K562 (cell line): Measurements from ENCODE around the gene CFAP70. TPM values are rescaled to one million over a fixed set of nuclear protein-coding genes. Genes with fewer than 3 reads are reported as not detected.

Source experiments
- CBX8 ChIP-seq: fragments of 200-600 bp; sonication (generic); IDR thresholded peaks from 2 replicates; pipeline ENCODE4 v1.6.1; 2012; ENCODE audit warnings: borderline replicate concordance, mixed run types, low read depth, mild to moderate bottlenecking, moderate library complexity, mixed read lengths, low read length, control low read depth, inconsistent platforms; ENCODE audit not compliant: poor library complexity, severe bottlenecking; ENCODE audit errors: extremely low read depth
- GABPA ChIP-seq: fragments of 200-800 bp; sonication (Bioruptor generic); conservative IDR thresholded peaks from 2 replicates; pipeline ENCODE4 v1.6.1; 2016; ENCODE audit warnings: low read depth, missing genetic modification characterization, missing compliant biosample characterization
- HMBOX1 ChIP-seq: sonication (generic); IDR thresholded peaks from 2 replicates; pipeline ENCODE4 v1.6.1; 2016
- KLF6 ChIP-seq: fragments of 250-450 bp; sonication (Bioruptor Pico); IDR thresholded peaks from 2 replicates; pipeline ENCODE4 v1.4.0; 2020; ENCODE audit warnings: mild to moderate bottlenecking, moderate library complexity, borderline replicate concordance
- MLLT1 ChIP-seq, 2 experiments: fragments of 450-650 bp; IDR thresholded peaks; 2 replicates each; pipeline ENCODE4 v1.6.1; 2016
- MTA3 ChIP-seq: fragments of 450-650 bp; formaldehyde crosslinking; IDR thresholded peaks from 2 replicates; pipeline ENCODE4 v1.6.1; 2017; ENCODE audit warnings: mild to moderate bottlenecking, borderline replicate concordance
- MXI1 ChIP-seq: IDR thresholded peaks from 2 replicates; pipeline ENCODE4 v1.6.1; 2011; ENCODE audit warnings: low read depth, mild to moderate bottlenecking, improper control_type of control experiment, low read length
- SRSF7 ChIP-seq: fragments of 200-400 bp; formaldehyde crosslinking; optimal IDR thresholded peaks from 2 replicates; pipeline ENCODE3; 2017; ENCODE audit warnings: mild to moderate bottlenecking, low read depth, low read length
- STAT5A ChIP-seq: IDR thresholded peaks from 2 replicates; pipeline ENCODE4 v1.6.1; 2012; ENCODE audit warnings: low read length, inconsistent platforms, borderline replicate concordance
- TGIF2 ChIP-seq: sonication (generic); formaldehyde crosslinking; IDR thresholded peaks from 2 replicates; pipeline ENCODE4 v1.8.1; 2022; ENCODE audit warnings: mild to moderate bottlenecking, missing genetic modification reagents, moderate library complexity
- ZNF311 ChIP-seq: fragments of 250-450 bp; sonication (Bioruptor Pico); IDR thresholded peaks from 2 replicates; pipeline ENCODE4 v1.4.0; 2020; ENCODE audit warnings: mild to moderate bottlenecking, moderate library complexity
- ZNF830 ChIP-seq: fragments of 250-450 bp; sonication (Bioruptor Pico); IDR thresholded peaks from 2 replicates; pipeline ENCODE4 v1.5.0; 2021; ENCODE audit warnings: mild to moderate bottlenecking
- polyA plus RNA-seq, 8 experiments: library from polyadenylated mRNA; depleted of rRNA in 4 of 8; stranded (reverse) in 5 of 8; unstranded in 3 of 8; fragments of >200 nt; fragmentation: Nextera tagmentation in 2 of 8; fragmentation: Illumina TruSeq in 1 of 8; extraction: Ambion mirVana in 2 of 8; extraction: Trizol in 1 of 8; gene quantifications; 2 replicates each; pipeline versions ENCODE4 v1.2.1 to v1.2.3, GENCODE V29; 2011 to 2014; ENCODE audit warnings: inconsistent platforms in 1 of 8, missing spikeins in 1 of 8
- total RNA-seq, 7 experiments: library from RNA; depleted of rRNA in 6 of 7; stranded (reverse); fragments of >200 nt in 6 of 7; fragmentation: Illumina TruSeq in 2 of 7; extraction: Trizol in 2 of 7; gene quantifications; 2 replicates each; pipeline versions ENCODE4 v1.2.1 to v1.2.3, GENCODE V29; 2011 to 2021; ENCODE audit warnings: low replicate concordance in 1 of 7
- TF ChIP-seq, protein P1 (sequence below): fragments of 450-650 bp; IDR thresholded peaks from 2 replicates; pipeline ENCODE4 v1.6.1; 2016; ENCODE audit warnings: missing biosample characterization, missing genetic modification characterization
- TF ChIP-seq, protein P2 (sequence below), 2 experiments: fragments of 450-650 bp; IDR thresholded peaks; 2 replicates each; pipeline ENCODE4 v1.6.1; 2018; ENCODE audit warnings: mild to moderate bottlenecking in 2 of 2, low read depth in 1 of 2; ENCODE audit not compliant: partially characterized antibody in 2 of 2
- TF ChIP-seq, protein P3 (sequence below): sonication (generic); formaldehyde crosslinking; IDR thresholded peaks from 2 replicates; pipeline ENCODE4 v1.9.0; 2022; ENCODE audit warnings: mild to moderate bottlenecking, missing genetic modification reagents

CFAP70 gene
- total and polyA plus RNA-seq, 9 of the 15 experiments (the other 6 are each of a cell fraction or from before 2014, with no cell fraction given) = 0.27 to 1.6 (median 0.86) TPM

- TF ChIP-seq, protein P1, sequence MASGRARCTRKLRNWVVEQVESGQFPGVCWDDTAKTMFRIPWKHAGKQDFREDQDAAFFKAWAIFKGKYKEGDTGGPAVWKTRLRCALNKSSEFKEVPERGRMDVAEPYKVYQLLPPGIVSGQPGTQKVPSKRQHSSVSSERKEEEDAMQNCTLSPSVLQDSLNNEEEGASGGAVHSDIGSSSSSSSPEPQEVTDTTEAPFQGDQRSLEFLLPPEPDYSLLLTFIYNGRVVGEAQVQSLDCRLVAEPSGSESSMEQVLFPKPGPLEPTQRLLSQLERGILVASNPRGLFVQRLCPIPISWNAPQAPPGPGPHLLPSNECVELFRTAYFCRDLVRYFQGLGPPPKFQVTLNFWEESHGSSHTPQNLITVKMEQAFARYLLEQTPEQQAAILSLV = no peak
- TF ChIP-seq MTA3 = no peak
- TF ChIP-seq ZNF311 (CRISPR knock-in tag) = no peak
- no peak for TF ChIP-seq CBX8
- TF ChIP-seq STAT5A = no peak
- TF ChIP-seq, protein P2, sequence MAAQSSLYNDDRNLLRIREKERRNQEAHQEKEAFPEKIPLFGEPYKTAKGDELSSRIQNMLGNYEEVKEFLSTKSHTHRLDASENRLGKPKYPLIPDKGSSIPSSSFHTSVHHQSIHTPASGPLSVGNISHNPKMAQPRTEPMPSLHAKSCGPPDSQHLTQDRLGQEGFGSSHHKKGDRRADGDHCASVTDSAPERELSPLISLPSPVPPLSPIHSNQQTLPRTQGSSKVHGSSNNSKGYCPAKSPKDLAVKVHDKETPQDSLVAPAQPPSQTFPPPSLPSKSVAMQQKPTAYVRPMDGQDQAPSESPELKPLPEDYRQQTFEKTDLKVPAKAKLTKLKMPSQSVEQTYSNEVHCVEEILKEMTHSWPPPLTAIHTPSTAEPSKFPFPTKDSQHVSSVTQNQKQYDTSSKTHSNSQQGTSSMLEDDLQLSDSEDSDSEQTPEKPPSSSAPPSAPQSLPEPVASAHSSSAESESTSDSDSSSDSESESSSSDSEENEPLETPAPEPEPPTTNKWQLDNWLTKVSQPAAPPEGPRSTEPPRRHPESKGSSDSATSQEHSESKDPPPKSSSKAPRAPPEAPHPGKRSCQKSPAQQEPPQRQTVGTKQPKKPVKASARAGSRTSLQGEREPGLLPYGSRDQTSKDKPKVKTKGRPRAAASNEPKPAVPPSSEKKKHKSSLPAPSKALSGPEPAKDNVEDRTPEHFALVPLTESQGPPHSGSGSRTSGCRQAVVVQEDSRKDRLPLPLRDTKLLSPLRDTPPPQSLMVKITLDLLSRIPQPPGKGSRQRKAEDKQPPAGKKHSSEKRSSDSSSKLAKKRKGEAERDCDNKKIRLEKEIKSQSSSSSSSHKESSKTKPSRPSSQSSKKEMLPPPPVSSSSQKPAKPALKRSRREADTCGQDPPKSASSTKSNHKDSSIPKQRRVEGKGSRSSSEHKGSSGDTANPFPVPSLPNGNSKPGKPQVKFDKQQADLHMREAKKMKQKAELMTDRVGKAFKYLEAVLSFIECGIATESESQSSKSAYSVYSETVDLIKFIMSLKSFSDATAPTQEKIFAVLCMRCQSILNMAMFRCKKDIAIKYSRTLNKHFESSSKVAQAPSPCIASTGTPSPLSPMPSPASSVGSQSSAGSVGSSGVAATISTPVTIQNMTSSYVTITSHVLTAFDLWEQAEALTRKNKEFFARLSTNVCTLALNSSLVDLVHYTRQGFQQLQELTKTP (IDR thresholded peaks at IDR 0.05; ENCODE audit: low read depth in 1 of 2, partially characterized antibody in 2 of 2) = no peak
- TF ChIP-seq MLLT1 (IDR thresholded peaks at IDR 0.05) = no peak
- no peak for TF ChIP-seq MXI1
- no peak for TF ChIP-seq SRSF7
- TF ChIP-seq GABPA = no peak
- TF ChIP-seq, protein P3, sequence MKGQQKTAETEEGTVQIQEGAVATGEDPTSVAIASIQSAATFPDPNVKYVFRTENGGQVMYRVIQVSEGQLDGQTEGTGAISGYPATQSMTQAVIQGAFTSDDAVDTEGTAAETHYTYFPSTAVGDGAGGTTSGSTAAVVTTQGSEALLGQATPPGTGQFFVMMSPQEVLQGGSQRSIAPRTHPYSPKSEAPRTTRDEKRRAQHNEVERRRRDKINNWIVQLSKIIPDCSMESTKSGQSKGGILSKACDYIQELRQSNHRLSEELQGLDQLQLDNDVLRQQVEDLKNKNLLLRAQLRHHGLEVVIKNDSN (CRISPR knock-in tag) = no peak
- 0 out of 2 replicates have a peak, but pooled peaks have one; percentile 26 for TF ChIP-seq TGIF2 (CRISPR knock-in tag)
- no peak for TF ChIP-seq HMBOX1
- TF ChIP-seq ZNF830 = 0 out of 2 replicates have a peak, but pooled peaks have one; percentile 53
- TF ChIP-seq KLF6 (CRISPR knock-in tag) = no peak
Measured at GRCh38 chr10:73248259-73248724, 110.4 kb downstream of the CFAP70 start (continued).
